Osteocyte (in vitro differentiated cells): ENCODE data around the gene LHX4. TPM values are rescaled to one million over a fixed set of nuclear protein-coding genes. Genes with fewer than 3 reads are reported as not detected.

Experiments used
- DNase-seq: peaks from one replicate; pipeline ENCODE4 v3.0.0; 2021; ENCODE audit warnings: mixed read lengths; ENCODE audit not compliant: unreplicated experiment; ENCODE audit errors: extremely low spot score
- H3K27ac Mint-ChIP-seq: one replicate; pipeline ENCODE4 v1.8.0; 2021; ENCODE audit warnings: mild to moderate bottlenecking, mixed read lengths; ENCODE audit not compliant: unreplicated experiment
- H3K27me3 Mint-ChIP-seq: one replicate; pipeline ENCODE4 v1.8.0; 2021; ENCODE audit warnings: mixed read lengths; ENCODE audit not compliant: unreplicated experiment
- H3K36me3 Mint-ChIP-seq: one replicate; pipeline ENCODE4 v1.8.0; 2021; ENCODE audit warnings: mixed read lengths; ENCODE audit not compliant: unreplicated experiment
- H3K4me1 Mint-ChIP-seq: one replicate; pipeline ENCODE4 v1.8.0; 2021; ENCODE audit warnings: mixed read lengths; ENCODE audit not compliant: unreplicated experiment
- H3K4me3 Mint-ChIP-seq: one replicate; pipeline ENCODE4 v1.8.0; 2021; ENCODE audit warnings: mild to moderate bottlenecking, moderate library complexity, mixed read lengths; ENCODE audit not compliant: unreplicated experiment
- H3K9me3 Mint-ChIP-seq: one replicate; pipeline ENCODE4 v1.8.0; 2021; ENCODE audit warnings: mixed read lengths; ENCODE audit not compliant: unreplicated experiment
- total RNA-seq: library from RNA; stranded (reverse); gene quantifications from 2 replicates; pipeline ENCODE4 v1.2.1, GENCODE V29; 2021
- TF ChIP-seq, protein P1 (sequence below): fragments of 200-600 bp; sonication (generic); IDR thresholded peaks from 2 replicates; pipeline ENCODE4 v1.5.0; 2021; ENCODE audit warnings: antibody characterized with exemption, mild to moderate bottlenecking, moderate library complexity

Gene LHX4
- total RNA-seq, 1 donor from 2014 or later = 0.70 TPM

DNA sequence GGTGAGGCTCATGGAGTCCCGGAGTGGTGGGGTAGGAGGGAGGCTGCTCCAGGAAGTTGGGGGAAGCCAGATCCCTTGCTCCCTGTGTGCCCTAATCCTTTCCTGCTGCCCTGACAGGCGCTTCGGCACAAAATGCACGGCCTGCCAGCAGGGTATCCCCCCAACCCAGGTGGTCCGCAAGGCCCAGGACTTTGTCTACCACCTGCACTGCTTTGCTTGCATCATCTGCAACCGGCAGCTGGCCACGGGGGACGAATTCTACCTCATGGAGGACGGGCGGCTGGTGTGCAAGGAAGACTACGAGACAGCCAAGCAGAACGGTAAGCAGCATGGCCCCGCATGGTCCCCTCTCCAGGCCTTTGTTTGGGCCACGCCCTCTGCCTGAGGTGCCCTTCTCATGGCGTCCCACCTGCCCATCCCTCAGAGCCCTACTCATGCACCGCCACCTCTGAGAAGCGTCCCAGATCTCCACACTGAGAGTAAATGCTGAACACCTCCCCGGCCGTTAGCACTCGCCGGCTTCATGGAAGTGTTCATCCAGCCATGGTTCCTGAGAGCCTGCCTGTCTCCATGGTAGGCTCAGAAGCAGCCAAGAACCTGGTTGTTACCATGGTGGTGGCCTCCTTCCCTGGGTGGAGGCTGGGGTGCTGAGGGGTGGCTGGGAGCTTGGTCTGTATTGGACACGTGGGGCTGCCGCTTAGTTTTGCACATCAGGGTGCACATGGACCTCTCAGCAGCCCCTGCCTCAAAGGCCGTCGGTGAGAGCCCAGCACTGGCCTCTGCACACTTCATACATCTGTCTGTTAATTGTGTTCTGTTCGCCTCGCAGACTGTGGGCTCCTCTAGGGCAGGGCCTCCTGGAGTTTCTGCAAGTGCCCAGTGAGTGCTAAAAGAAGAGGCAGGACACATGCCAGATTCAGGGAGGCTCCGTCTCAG is 36.5 kb downstream of the LHX4 start:
- no peak overlapping the region for H3K4me3 Mint-ChIP-seq
- TF ChIP-seq, protein P1, sequence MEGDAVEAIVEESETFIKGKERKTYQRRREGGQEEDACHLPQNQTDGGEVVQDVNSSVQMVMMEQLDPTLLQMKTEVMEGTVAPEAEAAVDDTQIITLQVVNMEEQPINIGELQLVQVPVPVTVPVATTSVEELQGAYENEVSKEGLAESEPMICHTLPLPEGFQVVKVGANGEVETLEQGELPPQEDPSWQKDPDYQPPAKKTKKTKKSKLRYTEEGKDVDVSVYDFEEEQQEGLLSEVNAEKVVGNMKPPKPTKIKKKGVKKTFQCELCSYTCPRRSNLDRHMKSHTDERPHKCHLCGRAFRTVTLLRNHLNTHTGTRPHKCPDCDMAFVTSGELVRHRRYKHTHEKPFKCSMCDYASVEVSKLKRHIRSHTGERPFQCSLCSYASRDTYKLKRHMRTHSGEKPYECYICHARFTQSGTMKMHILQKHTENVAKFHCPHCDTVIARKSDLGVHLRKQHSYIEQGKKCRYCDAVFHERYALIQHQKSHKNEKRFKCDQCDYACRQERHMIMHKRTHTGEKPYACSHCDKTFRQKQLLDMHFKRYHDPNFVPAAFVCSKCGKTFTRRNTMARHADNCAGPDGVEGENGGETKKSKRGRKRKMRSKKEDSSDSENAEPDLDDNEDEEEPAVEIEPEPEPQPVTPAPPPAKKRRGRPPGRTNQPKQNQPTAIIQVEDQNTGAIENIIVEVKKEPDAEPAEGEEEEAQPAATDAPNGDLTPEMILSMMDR = no peak
- H3K27ac Mint-ChIP-seq = no peak overlapping the region
- DNase-seq = peak; percentile 79
- peaks cover 26% of the 10 kb centered on the region for H3K4me1 Mint-ChIP-seq
- H3K27me3 Mint-ChIP-seq = no peaks in the 10 kb centered on the region
- peaks cover 5% of the 10 kb centered on the region for H3K36me3 Mint-ChIP-seq
- H3K9me3 Mint-ChIP-seq = no peaks in the 10 kb centered on the region

DNA sequence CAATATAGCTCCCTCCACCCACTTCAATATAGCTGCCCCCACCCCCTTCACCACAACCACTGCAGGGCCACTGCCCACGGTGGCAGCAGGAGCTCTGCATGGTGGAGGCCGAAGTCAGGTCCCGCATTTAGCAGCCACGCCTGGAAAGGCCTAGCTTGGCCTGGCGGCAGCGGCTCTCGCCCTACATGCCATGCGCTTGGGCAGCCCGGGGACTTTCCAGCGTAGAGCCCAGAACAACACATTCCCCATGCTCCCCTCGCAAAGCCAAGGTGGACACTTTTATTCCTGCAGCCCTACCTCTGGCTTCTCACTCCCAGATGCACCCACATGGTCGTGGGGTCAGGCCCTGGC is 37.1 kb downstream of the LHX4 start:
- DNase-seq = peak; percentile 68
- TF ChIP-seq, protein P1 = no peak
- H3K27me3 Mint-ChIP-seq = no peaks in the 10 kb centered on the region
- no peaks in the 10 kb centered on the region for H3K9me3 Mint-ChIP-seq
- H3K4me3 Mint-ChIP-seq = no peak overlapping the region
- H3K4me1 Mint-ChIP-seq = peaks cover 26% of the 10 kb centered on the region
- no peak overlapping the region for H3K27ac Mint-ChIP-seq
- H3K36me3 Mint-ChIP-seq = peaks cover 5% of the 10 kb centered on the region

DNA sequence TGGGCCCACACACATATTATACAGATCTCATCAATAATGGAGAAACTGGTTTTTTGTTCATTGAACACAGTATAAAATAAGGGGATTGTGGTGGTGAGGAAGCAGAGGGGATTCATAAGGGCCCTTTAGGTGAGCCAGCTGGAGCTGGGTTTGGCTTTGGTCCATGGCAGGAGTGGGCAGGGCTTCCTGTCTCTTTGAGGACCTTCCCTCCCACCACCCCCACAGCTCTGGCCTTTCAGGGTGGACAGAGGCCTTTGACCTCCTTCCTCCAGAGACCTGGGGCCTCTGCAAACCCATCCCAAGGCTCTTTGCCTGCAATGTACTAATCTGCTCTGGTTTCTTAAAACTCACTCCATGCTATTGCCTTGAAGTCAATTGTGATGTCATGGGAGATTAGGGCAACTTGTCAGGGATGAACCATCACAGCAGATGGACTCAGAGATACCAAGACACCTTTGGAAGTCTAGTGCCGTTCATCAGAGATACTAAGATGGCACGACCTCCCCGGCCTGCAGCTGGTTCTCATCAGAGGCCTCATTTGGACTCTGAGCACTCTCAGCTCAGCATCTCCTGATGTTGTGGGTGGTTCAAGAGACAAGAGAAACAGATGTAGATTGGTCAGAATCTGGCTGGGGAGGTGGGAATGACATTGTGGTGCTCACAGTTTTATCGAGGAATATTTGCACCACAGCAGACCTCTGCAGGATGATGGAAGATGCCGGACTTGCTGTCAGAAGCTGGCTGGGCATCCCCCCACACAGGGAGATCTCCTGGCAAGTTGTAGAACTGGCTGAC is 37.9 kb downstream of the LHX4 start:
- Mint-ChIP-seq H3K27me3 (no peaks in the 10 kb centered on the region), H3K4me1 (peaks cover 18% of the 10 kb centered on the region), H3K36me3 (peaks cover 5% of the 10 kb centered on the region), H3K4me3 (no peak overlapping the region), H3K9me3 (no peaks in the 10 kb centered on the region), H3K27ac (no peak overlapping the region)
- peak; percentile 62 for DNase-seq
- TF ChIP-seq, protein P1 = no peak

DNA sequence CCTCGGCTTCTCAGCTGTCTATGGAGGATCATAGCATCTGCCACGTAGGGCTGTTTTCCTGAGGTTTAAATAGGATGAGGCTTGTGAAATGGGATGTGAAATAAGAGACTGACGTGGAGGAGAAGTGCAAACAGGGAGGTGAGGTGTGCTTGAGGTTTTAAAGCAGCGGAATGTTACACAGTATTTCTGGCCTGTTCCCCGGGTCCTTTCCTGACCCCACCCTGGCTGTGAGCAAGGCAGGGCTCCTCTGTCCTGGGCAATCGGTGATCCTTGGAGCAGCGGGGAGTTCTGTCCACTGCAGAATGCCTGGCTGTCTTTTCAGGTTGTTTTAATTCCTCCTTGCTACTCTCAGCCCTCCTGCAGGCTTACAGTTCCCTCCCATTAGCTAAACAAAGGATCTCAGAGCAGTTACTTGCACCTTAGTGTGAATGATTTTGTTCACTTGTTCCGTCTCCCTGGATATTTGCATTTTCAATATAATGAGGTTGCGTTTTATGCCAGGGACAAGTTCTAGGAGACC is 38.6 kb downstream of the LHX4 start:
- peaks cover 16% of the 10 kb centered on the region for H3K4me1 Mint-ChIP-seq
- TF ChIP-seq, protein P1 = no peak
- no peaks in the 10 kb centered on the region for H3K9me3 Mint-ChIP-seq
- H3K27me3 Mint-ChIP-seq = no peaks in the 10 kb centered on the region
- peaks cover 8% of the 10 kb centered on the region for H3K36me3 Mint-ChIP-seq
- peak; percentile 46 for DNase-seq
- H3K4me3 Mint-ChIP-seq = no peak overlapping the region
- no peak overlapping the region for H3K27ac Mint-ChIP-seq
